Eye (tissue), 1 donor: ENCODE results near the gene CWH43.
"Not testable (repeated sequence)": the region's sequence is repeated elsewhere in the genome, so short reads cannot be mapped to it uniquely, and the experiment has no call there.

ENCODE experiments used
- DNase-seq: peaks from one replicate; pipeline ENCODE4 v3.0.0-alpha.2; 2015

Gene CWH43

DNA sequence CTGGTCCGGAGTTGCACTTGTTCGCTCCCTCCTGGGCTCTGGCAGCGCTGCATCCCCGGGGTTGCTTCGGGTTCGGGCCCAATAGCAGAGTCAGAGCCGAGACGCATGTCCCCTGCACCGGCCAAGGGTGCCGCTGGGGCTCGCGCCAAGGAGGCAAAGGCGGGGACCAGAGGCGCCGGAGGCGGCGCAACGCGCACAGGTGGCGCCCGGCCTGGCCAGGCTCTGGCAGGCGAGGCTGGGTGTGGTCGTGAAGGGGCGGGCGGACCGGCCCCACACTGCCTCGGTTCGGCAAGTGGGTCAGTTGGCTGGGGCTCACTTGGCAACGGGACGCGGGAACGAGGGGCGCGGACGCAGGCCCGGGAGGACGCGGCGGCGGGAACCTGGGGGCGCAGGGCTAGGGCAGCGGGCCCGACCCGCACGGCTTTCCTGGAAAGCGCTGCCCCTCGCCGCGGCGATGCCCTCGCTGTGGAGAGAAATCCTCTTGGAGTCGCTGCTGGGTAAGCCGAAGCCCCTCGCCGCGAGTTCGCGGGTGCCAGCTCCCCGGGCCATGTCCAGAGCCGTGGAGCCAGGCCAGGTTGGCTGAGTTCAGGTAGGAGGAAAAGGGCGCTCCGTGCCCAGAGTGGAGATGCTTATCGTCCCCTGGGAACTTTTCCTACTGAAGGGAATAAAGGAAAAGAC, at the start of gene CWH43:
TSS of gene CWH43 (plus strand) at position 300 of the 678 bp plus-strand sequence. CDS start at position 455, 155 bp downstream.
- DNase-seq = peak; percentile 16

DNA sequence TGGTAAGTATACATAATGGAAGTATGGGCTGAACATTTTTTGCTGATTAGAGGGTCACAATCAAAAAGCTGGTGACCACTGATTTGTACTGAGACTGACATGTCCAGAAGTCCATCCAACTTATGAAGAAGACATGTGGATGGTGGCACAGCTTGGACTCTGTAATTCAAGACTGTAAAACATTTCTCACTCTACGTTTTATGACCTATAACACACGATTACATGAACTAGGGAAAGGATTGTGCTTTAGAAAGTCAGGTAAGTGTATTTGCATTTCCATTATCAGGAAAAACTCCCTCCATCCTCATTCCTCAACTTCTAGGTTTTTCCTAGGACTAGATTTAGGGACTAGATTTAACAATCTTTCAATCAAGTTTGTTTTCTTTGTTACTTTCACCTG, 49.0 kb upstream of the CWH43 start:
- no peak for DNase-seq

DNA sequence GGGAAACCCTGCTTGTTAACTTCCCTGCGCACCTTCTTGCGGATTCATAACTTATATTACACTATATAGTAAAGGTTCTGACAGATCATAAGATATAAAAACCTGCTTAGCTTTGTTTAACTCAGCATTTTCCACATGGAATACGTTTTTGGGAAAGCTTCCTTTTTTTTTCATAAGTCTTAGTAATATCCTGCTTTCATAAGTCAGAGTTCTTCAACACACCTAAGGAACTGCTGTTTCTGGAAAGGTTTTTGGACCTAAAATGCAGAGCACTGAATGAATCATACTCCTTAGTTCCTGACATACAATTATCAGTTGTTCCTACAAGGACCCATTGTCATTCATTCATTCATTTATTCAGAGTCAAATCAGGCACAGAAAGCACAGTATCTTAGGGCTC, 47.2 kb upstream of the CWH43 start:
- no peak for DNase-seq

DNA sequence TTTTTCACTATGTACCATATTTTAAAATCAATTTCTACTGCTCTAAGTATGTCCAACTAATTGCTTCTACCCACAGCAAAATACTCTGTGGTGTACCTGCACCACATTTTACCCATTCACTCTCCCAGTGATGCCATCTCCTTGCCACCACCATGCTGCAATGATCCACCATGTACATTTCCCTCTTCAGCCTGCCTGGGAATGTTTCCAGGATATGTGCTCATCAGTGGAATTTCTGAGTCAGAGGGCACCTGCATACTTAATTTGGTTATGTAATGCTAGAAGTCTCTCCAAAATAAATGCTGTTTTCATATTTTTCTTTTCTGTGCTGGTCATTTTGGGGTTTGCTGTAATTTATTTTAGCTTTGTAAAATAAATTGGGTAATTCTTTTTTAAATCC, 46.3 kb upstream of the CWH43 start:
- peak; percentile 8 for DNase-seq

DNA sequence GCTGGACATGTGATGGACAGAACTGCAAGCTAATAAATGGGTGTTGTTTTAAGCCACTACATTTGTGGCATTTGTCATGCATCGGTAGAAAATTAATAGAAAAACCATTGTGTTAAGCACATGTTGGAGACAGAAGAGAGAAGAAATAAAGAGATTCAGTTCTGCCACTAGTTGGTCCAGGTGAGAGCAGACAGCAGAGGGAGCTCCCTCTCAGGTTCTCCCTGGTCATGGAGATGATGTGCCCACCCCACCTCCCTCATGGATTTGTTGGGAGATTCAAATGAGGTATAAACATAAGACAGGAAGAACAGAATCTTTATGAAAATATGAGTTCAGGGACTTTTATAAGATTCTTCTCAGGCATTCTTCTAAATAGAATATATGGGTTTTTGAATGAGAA, 42.7 kb upstream of the CWH43 start:
- DNase-seq = no peak

DNA sequence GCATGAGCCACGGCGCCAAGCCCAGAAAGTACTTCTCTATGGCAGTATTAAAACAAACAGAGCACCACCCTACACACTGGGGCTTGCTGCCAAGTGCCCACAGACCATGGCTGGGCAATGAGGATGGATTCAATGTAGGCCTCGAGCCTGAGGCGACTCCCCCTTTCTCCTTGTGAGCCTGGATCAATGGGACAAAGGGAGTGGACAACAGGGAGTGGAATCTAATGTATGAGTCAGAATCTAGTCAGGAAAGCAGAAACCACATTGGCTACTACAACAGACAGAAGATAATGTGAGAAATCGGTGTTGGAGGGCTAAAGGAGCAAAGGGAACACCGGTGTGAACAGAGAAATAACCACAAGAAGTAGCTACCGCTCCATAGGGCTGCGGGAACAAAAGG, 41.8 kb upstream of the CWH43 start:
- no peak for DNase-seq

DNA sequence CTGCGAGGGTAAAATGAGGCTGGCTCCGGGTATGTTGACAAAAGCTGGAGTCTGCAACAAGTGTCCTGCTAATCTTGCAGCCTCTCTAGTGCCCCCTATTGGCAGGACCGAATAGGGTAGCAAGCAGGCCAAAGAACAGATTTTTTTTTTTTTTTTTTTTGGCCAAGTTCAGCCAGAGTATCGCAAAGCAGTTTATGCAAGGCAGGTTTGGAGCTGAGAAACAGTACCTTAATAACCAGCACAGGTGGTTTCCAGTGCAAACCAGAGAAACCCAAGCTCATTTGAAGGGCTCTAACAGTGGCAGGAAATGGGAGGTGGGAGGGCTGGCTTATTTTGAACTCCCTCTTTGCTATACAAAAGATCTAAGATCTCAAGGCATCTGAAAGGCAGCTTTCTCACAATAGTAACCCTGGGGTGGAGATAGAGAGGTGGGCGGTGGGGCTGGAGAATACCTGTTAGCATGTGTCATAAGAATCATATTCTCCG, 41.3 kb upstream of the CWH43 start:
- DNase-seq = no peak

DNA sequence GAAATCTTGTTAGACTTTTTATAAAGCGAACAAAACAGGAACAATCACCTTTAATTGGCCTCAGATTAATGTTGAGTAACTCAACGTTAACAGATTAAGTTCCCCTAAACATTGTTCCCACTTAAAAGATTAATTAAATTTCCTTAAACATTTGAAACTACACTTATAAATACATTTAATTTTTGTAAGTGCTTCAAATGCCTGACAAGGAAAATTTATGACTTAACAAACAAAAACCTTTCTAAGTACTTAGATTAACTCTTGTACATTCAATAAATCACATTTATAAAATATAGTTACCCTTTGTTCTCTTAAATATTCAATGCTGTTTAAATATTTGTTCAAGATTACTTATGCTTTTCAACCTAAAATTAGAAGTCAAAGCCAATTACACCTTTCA, 40.1 kb upstream of the CWH43 start:
- no peak for DNase-seq

DNA sequence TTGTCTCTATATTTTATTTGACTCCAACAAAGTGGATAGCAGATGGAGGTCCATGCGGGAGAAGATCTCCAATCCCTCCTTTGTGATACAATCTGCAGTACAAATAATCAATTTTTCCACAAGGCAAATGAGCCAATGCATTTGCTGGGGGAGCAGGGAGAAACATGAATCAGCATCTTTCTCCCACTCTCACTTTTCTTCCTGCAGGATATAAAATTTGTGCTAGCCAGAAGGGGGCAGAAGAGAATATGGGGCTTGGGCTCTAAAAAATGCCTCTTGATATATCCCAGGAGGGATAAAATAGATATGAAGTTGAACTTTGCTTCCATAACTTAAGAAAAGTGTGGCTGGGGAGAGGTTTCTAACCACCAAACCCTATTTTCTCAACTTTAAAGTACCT, 38.3 kb upstream of the CWH43 start:
- DNase-seq = no peak

DNA sequence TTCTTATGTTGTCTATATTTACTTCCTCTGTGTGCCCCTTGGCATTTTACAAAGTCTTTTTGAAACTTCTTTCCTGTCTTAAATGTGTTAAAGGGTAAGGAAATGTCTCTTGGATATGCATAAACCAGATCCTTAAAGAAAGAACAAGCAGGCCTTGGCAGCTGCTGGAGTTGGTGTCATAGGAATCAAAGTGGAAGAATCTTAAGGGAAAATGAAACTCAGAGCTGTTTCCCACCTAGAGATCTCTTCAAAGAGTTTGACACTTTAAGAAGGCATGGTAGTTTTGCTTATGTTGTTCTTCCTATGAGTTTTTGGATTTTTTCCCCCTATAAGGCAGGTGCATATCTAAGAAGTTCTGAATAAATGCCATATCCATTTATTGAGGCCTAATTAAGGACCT, 37.0 kb upstream of the CWH43 start:
- DNase-seq = no peak

DNA sequence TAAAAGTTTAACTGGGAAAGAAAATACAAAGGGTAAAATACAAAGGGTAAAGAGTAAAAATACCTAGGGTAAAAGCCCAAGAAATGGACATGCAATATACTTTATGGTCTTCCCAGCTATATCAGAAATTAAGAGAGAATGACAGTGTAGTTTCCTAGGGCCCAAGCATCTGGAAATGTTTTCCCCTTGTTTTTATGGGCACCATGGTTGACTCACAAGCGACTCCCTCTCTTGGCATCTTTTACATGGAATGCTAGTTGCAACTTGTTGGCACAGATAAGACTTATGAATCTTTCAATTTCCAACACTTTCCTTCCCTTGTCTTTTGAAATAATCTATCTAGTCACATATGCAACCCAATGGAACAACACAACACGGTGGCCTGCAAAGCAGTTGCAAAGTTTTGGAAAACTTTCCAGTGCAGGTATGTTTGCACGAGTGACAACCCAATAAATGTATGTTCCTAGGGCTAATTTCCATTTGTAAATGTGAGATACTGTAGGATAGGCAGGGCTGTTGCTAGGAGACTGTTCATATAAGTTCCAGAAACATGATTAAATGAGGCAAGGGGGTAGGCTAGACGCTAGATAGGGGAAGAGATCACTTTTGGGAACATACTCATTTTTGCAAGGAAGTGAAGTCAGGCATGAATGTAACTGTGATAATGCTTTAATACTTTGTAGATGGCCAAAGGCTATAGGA, 36.4 kb upstream of the CWH43 start:
- DNase-seq = no peak

DNA sequence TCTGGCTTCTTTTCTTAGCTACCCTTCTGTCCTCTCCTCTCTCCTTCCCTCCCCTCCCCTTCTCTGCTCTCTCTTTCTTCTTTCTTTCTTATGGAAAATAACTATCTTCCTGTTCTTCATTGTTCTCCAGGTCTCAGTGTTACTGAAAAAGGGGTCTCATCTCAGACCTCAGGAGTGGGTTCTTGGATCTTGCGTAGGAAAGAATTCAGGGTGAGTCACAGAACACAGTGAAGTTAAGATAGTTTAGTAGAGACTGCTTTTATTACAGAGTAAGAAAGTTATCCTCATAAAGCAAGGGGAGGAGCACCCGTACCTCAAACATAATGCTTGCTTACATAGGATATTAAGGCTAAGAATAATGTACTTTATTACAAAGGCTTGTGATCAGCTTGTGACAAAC, 31.8 kb upstream of the CWH43 start:
- DNase-seq = no peak

DNA sequence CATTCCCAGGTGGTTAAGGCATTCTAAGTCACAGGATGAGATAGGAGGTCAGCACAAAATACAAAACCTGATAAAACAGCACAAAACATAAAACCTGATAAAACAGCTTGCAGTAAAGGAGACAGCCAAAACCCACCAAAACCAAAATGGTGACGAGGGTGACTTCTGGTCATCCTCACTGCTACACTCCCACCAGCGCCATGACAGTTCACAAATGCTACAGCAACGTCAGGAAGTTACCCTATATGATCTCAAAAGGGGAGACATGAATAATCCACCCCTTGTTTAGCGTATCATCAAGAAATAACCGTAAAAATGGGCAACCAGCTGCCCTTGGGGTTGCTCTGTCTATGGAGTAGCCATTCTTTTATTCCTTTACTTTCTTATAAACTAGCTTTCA, 28.7 kb upstream of the CWH43 start:
- DNase-seq = not testable (repeated sequence)

DNA sequence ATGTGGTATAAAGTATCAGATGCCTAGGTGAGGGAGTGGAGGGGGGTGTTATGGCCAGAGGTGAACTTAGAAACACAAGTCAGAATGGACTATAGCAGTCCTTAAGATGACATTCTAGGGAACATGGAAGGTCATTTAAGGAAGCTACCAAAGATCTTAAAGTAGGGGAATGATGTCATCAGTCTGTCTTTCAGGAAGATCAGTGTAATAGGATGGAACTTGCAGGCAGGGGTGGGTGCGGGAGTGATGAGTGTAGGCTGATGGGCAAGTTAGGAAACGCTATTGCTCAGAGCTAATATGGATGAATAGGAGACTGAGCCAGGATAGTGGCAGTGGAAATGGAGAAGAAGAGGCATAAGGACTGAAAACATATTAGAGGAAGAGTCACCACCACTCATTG, 27.5 kb upstream of the CWH43 start:
- DNase-seq = no peak

DNA sequence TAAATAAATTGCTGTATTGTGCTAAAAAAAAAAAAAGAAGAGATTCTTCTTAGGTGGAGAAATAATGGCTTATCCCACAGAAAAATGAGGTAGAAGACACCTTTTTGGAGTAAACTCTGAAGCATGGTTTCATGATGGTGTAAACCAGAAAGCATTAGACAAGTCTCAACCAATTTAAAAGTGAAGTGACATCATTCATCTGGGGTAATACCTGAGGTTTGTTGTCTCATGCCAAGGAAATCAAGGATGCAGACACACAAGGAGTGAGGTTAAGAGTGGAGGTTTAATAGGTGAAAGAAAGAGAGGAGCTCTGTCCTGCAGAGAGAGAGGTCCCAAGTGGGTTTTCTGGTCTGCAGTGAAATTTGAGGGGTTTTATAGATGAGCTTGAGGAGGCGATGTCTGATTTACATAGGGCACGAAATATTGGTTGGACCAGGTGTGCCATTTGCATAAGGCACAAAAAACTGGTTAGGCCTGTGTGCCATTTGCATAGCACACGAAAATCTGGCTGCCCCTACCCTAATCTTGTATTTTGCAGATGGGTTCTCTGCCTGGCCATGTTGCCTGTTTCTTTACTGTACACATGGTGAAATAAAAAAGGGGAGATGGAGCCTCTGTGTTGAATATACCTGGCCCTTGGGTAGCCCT, 25.0 kb upstream of the CWH43 start:
- DNase-seq = no peak

DNA sequence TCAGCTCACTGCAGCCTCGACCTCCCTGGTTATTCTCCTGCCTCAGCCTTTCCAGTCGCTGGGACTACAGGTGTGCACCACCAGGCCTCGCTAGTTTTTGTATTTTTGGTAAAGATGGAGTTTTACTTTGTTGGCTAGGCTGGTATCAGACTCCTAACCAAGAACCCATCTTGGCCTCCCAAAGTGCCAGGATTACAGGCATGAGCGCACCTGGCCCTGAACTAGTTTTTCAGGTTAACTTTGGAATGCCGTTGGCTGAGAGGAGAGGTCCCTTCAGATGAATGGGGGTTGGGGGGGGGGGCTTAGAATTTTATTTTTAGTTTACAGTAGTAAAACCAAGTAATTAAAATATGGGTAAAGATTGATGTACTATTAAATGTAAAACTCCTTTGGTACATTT, 23.4 kb upstream of the CWH43 start:
- DNase-seq = no peak

DNA sequence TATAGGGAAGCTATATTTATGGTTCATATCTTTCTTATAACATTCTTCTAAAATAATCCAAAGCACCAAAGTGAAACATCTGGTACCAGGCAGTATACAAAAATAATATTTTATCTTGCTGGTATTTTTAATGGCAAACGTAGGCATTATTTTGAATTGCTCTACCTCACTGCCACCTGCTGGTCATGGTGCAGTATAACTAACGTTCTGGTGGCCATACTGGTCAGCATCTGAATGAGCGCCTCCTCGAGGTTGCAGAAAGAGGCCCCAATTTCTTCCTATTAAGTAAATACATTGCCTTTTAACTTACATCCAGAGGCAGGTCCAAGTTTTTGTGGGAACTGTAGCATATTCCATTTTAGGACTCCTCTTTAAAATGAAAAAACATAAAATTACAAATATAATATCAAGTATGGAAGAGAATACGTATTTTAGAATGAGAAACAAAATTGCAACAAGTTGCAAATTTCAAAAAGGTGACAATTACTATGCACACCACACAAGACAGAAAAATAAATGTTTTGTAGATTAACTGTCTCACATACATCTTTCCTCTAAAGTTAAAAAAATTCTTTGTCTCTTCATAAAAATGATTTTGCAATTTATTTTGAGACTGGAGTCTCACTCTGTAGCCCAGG, 22.9 kb upstream of the CWH43 start:
- DNase-seq = peak; percentile 89

DNA sequence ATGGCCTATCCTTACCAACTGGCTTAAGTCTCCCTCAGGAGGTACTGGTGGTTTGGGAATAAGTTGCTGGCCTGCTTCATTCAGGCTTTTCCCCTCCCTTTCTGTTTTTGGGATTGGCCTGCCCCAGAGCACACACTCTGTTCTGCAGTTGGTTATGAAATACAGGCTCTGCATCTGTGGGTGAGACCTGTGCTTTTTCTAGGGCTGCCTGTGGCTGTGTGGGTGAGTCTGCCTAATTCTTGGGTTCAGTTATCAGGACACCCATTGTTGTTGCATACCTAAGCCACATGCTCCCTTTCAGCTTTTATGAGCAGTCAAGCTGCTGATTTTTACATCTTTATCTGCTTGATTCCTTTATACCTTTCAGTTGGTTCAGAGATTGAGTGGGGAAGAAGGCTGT, 19.0 kb upstream of the CWH43 start:
- no peak for DNase-seq

DNA sequence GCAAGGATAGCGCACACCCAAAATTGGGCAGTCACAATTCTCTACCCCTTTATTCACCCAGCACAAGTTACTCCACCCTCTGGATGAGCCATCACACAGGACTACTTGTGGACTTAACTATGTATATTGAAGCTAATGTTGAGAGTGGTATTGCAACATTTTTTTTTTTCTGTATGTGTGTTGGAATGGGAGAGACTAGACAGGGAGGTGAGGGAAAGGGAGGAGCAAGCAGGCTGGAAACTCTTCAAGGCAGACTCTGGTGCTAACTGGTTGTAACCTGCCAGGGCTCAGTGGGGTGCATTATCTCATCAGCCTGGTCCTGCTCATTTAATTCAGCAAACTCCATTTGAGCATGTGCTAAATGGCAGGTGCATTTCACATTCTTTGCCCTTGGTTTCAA, 18.4 kb upstream of the CWH43 start:
- peak; percentile 37 for DNase-seq

DNA sequence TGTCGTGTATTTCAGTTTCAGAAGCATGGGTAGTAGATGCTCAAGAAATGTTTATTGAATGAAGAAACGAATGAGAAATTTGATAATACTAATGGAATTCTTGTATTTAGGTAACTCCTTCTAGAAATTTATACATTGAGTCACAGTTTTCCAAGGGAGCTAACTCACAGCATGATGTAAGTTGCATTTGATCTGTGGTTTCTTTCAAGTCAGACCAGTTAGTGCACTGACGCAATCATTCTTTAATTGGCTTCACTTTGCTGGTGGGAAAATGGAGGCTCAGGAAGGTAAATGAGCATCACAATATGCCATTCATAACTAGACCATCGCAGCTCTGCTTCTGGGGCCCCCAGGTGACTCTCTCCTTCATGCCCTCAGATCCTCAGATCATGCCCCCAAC, 17.3 kb upstream of the CWH43 start:
- DNase-seq = no peak

DNA sequence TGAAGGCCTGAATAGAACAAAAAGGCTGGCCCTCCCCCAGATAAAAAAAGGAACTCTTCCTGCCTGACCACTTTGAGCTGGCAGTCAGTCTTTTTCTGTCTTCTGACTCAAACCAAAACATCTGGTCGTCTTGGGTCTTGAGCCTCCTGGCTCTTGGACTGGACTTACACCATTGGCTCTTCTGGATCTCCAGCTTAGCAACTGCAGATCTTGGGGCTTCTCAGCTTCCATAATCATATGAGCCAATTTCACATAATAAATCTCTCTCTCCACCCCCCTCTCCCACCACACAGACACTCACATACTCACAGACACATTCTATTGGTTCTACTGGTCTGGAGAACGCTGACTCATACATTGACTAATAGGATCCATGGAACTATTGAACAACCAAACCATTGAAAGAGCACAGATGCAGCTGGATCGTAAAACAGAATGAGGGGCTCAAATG, 15.6 kb upstream of the CWH43 start:
- no peak for DNase-seq

DNA sequence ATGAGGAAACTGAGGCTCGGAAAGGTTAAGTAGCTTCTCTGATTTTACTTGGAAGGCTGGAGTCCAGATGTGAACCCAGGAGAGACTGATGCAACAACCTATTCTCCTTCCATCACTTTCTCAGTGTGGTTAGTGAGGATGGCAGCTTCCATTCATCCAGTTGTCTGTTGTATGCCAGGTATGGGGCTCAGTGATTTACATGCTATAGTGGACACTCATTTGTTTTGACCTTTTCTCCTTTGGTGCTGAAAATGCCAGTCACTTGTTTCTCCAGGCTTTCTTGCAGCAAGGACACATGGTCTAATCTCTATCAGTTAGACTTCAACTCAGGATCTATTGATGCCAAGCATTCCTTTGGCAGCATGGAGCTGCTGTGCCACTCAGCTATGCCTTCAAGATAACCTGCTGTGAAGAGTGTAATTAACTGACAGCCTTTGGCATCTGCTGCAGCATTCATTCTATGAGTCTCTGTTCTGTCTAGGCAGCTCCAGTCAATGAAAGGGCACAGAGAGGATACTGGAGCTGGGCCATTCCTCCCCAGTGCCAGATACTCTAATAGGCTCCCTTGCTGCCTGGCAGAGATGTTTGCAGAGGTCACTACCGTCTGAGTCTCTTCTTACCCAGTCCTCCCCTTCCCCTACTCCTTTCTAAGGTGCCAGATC, 11.0 kb upstream of the CWH43 start:
- no peak for DNase-seq

DNA sequence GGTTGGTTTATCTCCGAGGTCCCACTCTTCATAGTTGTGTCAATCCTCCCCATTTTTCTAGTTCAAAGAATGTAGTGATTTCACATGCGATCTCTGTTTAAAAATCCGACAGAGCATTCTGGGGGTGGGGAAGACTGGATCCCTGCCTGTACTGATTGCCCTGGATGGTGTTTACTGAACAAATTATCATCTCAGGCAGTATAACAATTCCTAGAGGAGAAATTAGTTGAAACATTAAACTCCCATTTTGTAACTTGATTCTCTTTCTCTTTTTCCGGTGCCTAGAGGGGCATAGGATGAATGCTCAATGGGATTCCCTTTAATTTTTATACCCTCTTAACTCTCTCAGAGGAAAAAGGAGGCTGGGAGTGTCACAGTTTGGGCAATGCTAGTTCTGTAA, 10.0 kb upstream of the CWH43 start:
- no peak for DNase-seq
